ENCODE data around the gene ATP5F1C. TPM values are rescaled to one million over a fixed set of nuclear protein-coding genes. Genes with fewer than 3 reads are reported as not detected.

The ATP5F1C gene
- total RNA-seq, 4 donors from 2014 or later: 148 to 233 (median 216) TPM

DNA sequence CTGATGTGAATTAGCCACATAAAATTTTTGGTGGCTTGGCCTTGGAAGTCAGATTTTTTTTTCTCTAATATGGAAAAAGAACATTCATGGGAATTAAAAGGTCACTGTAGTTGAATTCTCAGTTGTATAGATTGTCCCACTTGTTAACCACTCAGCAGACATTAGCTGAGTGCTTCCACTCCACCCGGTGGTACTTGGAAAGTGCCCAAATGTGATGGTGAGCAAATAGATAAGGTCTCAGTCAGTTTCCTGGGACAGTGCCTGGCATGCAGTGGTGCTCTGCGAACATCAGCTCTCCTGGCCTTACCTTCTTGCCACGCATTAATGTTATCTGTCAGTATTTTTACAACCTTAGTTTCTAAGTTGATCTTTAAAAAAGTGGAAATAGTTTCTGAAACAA is 1.4 kb downstream of the ATP5F1C start:
- intact Hi-C loops (cut with DNase I; ENCODE audit: low total_unique reads): no loop called here
- no peak for DNase-seq (ENCODE audit: low spot score in 2 of 2)
- H3K4me3 ChIP-seq (ENCODE audit: low read depth, poor library complexity, severe bottlenecking): peak overlapping the region; percentile 98
- TF ChIP-seq POLR2A (IDR thresholded peaks at IDR 0.05) (no peak), CTCF (IDR thresholded peaks at IDR 0.05) (no peak)
- WGBS, 2 donors: 35 to 36% methylated on average over 3 of the region's 3 CpGs

DNA sequence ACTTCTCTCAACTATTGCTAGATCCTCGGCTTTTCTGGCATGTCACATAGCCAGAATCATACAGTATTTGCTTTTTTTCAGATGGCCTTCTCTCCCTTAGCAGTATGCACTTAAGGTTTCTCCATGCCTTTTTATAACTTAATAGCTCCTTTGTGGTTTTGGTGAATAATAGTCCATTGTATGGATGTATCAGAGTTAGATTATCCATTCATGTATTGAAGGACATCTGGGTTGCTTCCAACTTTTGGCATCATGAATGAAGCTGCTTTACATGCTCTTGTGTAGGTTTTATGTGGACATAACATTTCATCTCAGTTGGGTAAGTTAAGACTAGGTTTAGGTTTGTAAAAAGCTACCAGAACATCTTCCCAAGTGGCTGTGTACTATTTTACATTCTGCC is 4.6 kb downstream of the ATP5F1C start:
- H3K4me3 ChIP-seq (ENCODE audit: low read depth, poor library complexity, severe bottlenecking): no peak overlapping the region
- WGBS, 2 donors: 69 to 74% methylated on average over 1 of the region's 1 CpG
- intact Hi-C loops (cut with DNase I; ENCODE audit: low total_unique reads): no loop called here

DNA sequence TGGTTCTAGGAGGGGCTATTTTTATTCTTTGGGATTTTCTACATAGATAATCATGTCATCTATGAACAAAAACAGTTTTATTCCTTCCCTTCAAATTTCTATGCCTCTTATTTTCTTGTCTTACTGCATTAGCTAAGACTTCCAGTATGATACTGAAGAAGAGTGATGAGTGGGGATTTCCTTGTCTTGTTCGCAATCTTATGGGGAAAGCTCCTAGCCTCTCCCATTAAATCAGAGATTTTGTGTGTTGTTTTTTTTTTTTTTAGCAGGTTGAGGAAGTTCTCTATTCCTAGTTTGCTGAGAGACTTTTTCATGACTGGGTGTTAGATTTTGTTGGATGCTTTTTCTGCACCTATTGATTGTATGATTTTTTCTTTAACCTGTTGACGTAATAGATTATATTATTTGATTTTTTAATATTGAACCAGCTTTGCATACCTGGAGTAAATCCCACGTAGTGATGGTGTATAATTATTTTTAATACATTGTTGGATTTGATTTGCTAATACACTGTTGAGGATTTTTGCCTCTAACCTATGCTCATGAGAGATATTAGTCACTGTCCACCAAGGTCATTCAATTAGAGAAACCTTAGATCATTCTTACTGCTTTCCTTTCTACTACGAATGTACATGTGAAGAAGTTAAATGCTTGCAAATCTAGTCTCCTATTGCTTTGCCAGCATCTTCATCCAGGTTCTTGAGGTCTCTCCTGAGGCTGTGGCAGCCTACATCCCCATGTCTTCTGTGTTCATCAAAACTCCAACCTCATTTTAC is 6.5 kb downstream of the ATP5F1C start:
- H3K4me3 ChIP-seq (ENCODE audit: low read depth, poor library complexity, severe bottlenecking): no peak overlapping the region
- TF ChIP-seq CTCF (IDR thresholded peaks at IDR 0.05) (no peak), POLR2A (IDR thresholded peaks at IDR 0.05) (no peak)
- 81 to 90% methylated on average over 4 of the region's 4 CpGs for WGBS, 2 donors
- intact Hi-C loops (cut with DNase I; ENCODE audit: low total_unique reads): no loop called here
- no peak for DNase-seq (ENCODE audit: low spot score in 2 of 2)

More for the DNA sequence above, 4.6 kb downstream of the ATP5F1C start:
- DNase-seq (ENCODE audit: low spot score in 2 of 2): no peak
- TF ChIP-seq POLR2A (IDR thresholded peaks at IDR 0.05) (no peak), CTCF (IDR thresholded peaks at IDR 0.05) (no peak)

GRCh38 chr10:7795605-7796004 is 7.6 kb downstream of the ATP5F1C start:
- no peak overlapping the region for H3K4me3 ChIP-seq (ENCODE audit: low read depth, poor library complexity, severe bottlenecking)
- intact Hi-C loops (cut with DNase I; ENCODE audit: low total_unique reads): no loop called here
- TF ChIP-seq POLR2A (IDR thresholded peaks at IDR 0.05) (no peak), CTCF (IDR thresholded peaks at IDR 0.05) (no peak)
- DNase-seq (ENCODE audit: low spot score in 2 of 2): no peak
- 64 to 73% methylated on average over 4 of the region's 4 CpGs for WGBS, 2 donors

GRCh38 chr10:7797582-7797981 is 9.6 kb downstream of the ATP5F1C start:
- WGBS, 2 donors: 76 to 77% methylated on average over 6 of the region's 6 CpGs
- DNase-seq (ENCODE audit: low spot score in 2 of 2): no peak
- intact Hi-C loops (cut with DNase I; ENCODE audit: low total_unique reads): no loop called here

More at GRCh38 chr10:7797582-7797981, 9.6 kb downstream of the ATP5F1C start:
- TF ChIP-seq POLR2A (IDR thresholded peaks at IDR 0.05) (no peak), CTCF (IDR thresholded peaks at IDR 0.05) (no peak)
- no peak overlapping the region for H3K4me3 ChIP-seq (ENCODE audit: low read depth, poor library complexity, severe bottlenecking)
